NOMO-1 treated with dmso at 0.1 percent for 144 hours (cell line): ENCODE results near the gene TAF13.
"Not testable (repeated sequence)": the region's sequence is repeated elsewhere in the genome, so short reads cannot be mapped to it uniquely, and the experiment has no call there.

ENCODE experiments used
- DNase-seq: peaks from one replicate; lab custom pipeline; 2025; ENCODE audit not compliant: unreplicated experiment; lab: John Stamatoyannopoulos, UW

TAF13 gene

DNA sequence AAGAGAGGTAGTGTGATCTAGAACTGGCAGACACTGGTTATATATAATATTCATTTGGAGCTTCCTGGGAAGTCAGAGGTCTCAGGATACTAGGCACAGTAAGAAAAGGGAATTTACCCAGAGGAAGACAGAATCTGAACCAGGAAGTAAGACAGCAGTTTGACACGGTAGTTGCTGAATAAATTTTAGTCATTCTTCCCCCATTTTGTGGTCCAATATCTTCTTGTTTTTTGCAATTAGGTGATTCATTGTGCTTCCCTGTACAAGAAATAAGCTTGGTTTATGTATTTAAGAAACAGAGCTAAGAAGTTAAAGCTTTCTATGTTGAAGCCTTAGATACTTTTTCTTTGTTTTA, 16.0 kb upstream of the TAF13 start:
- peak; percentile 29 for DNase-seq

DNA sequence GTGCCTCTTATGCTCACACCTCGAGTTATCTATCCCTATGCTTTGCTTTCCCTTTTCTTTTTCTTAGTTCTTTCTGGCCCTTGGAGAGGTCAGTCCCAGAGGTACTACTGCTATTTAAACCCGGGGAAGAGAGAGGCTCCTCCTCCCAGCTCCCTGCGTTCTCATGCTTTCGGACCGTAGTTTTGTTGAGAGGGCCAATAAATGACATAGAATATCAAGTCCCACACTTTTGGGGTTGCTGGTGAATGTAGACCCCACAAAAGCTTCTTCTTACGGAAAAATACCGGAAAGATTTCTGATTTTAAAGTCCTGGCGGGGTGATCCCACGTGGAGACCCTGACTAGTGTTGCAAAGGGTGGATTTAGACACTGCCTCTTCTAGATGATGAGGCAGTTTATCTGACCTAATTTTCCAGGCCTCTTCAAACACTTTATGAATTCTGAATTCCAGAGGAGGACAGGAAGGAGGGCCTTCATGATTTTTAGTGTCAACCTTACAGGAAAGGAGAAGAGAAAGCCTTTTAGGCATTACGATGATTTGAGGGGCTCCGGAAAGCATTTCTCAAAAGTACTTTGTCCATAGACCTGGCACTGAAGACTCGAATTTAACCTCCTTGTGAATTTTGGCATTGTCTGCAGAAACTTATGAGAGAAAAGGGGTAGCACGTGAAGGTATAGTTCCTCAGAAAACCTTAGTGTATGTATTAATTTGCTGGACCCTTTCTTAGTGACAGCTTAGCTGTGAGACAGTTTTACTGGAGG, 15.5 kb upstream of the TAF13 start:
- DNase-seq: peak; percentile 56

DNA sequence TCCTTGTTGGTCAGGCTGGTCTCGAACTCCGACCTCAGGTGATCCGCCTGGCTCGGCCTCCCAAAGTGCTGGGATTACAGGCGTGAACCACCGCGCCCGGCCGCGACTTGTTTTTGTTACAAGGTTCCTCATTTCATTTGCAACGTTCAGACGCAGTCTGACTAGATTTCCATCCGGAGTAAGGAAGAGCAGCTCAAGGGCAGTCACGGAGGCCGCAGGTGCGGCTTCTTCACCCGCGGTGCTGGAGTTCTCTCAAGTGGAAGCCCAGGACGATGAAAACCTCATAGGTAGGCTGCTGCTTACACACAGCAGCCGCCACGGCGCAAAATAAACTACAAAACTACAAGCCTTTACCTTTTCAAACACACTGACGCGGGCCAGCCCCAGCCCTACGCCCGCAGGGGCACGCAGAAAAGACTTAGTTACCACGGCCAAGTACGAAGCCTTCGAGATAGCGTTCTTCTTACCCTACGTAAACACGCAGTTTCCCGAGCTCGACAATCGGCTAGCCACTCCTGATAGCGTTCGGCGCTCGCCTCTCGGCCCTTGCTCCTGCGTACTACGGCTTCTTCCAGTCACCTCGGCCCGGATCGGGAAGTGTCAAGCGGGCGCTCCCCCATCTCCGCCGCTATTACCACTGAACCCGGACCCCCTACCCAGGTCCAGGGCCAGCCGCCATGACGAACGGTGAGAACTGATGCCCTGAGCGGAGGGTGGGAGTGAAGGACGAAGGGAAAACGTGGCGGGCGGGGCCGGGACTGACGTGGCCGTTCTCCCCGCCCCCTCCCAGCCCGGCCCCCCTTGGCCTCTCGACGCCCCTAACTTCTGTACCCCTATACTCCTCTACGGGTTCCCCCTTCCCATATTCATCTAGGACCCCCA, 14.6 kb upstream of the TAF13 start, which contains the start of gene TMEM167B:
Gene TMEM167B (plus strand): TSS at position 569 of the 882 bp plus-strand sequence. CDS start 109 bp downstream, at position 678.
- peak; percentile 93 for DNase-seq

DNA sequence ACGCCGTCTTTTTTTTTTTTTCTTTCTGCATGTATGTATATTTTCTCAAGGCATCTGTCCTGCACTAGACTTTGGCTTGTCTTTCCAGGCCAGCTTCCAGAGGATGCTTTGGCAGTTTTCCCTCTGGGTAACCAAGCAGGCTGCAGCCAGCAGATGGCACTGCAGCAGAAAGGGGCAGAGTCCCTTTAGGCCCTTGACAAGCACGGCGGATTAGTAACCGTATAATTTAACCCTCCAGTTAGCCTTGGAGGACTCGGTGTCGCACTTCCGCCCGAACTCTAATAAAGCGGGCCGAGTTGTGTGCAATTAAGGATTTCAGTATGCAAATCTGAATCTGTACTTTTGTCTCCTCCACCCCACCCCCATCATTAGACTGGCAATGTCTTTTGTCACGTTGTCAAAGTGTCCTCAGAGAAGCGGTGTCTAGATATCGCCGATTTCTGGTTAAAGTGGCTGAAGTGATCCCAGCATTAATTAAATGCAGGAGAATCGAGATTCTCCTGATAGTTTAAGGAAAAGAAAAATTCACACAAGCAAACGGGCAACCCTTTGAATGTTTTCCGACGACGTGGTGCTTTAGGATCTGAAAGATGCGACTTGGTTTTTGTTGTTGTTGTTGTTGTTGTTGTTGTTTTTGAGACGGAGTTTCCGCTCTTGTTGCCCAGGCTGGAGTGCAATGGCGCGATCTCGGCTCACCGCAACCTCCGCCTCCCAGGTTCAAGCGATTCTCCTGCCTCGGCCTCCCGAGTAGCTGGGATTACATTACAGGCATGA, 13.6 kb upstream of the TAF13 start:
- no peak for DNase-seq

DNA sequence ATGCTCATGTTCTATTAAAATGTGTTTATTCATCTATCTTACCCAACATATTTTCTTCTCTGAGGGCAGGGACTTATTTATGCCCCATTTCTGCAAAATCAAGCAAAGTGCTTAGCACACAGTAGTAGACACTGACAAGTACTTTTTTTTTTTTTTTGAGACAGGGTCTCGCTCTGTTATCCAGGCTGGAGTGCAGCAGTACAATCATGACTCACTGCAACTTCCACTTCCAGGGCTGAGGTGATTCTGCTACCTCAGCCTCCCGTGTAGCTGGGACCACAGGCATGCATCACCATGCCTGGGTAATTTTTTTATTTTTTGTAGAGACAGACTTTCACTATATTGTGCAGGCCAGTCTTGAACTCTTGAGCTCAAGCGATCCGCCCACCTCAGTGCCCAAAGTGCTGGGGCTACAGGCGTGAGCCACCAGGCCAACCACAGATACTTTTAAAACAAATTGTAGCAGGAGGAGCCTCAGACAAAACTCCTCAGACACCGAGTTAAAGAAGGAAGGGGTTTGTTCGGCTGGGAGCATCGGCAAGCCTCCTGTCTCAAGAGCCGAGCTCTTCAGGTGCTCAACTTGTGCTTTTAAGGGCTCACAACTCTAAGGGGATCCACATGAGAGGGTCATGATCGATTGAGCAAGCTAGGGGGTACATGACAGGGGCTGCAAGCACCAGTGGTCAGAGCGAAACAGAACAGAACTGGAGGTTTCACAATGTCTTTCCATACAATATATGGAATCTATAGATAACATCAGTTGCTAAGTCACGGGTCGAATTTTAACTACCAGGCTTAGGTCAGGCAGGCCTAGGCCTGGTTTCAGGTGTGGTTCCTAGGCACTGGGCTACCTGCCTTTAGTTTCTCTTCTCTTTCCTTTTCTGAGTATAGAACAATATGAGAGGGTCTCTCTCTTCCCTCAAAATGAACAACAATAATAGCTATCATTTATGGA, 9.0 kb upstream of the TAF13 start:
- no peak for DNase-seq

DNA sequence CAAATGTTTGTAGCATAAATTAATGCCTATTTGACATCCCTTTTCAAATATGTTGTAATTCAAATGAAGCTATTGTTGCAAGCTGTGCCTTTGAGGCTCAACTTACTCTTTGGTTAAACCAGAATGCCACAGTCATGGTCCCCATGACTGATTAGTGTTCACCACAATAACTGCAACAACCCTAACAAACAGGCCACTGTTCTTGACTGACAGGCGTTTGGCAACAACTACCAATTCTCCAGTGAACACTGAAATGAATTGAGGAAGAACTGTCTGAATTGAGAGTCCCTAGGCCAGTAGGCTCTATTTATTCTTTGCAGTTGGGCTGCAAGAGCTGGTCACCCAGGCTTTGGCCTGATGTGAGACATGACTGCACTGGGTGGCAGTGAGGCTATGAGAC, 8.1 kb upstream of the TAF13 start:
- DNase-seq: no peak

DNA sequence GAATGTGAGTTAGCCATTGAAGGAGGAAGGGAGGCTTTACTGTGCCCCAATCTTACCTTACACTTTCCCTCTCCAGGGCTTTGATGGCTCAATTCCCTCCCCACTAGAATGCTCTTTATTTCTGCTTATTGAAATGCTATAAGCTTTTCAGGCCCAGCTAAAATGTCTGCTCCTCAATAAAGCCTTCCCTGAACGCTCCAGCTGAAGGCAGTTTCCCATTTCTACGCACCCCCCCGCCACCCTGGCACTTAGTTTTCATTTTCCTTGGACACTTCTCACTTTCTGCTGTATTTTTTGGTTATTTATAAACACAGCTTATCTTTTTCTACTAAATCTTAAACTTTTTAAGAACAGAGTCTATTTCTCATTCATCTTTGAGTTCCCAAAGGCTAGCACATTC, 7.7 kb upstream of the TAF13 start:
- no peak for DNase-seq

DNA sequence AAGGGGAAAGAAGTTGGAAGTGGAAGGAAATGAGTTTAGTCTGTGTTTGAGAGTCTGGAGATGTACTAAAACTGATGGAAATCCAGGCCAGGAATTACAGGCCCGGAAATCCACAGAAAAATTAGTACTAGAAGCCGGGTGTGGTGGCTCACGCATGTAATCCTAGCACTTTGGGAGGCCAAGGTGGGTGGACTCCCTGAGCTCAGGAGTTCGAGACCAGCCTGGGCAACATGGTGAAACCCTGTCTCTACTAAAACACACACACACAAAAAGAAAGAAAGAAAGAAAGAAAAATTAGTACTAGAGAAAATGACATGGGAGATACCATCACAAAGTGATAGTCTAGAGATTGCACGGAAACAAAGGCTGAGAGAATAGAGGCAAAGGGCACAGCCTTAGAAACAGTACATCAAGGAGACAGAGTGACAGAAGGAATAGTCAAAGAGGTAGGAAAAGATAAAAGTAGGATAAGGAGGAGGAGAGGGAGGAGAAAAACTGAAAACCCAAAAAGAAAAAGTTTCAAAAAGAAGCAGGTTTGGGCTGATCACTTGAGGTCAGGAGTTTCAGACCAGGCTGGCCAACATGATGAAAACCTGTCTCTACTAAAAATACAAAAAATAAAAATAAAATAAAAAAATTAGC, 4.8 kb upstream of the TAF13 start:
- DNase-seq: no peak

DNA sequence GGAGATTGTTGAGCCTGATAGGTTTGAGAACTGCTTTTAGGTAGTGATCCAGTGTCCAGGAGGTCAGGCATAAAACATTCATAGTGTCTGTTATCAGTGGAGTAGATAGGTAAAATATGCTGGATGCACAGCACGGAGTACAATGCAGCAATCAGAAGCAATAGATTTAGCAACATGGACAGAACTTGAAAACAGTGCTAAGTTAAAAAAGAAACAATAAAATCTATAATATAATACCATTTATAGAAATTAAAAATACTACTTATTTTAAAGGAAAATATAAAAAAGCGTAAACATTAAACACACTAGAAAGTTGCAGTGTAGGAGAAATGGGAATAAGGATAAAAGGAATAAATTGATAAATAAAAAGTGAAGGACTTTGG, 3.4 kb upstream of the TAF13 start:
- no peak for DNase-seq

DNA sequence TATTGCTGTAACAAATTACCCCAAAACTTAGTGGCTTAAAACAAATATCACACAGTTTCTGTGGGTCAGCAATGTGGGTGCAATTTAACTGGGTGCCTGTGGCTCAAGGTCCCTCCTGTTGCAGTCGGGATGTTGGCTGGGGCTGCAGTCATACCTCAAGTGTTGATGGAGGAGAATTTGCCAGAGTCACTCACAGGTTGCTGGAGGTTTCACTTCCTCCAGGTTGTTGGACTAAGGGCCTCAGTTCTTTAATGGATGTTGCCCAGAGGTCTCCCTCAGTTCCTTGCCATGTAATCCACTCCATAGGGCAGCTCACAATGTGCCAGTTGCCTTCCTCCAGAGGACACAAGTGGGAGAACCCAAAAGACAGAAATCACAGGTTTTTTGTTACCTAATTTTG, 2.5 kb upstream of the TAF13 start:
- peak; percentile 17 for DNase-seq

DNA sequence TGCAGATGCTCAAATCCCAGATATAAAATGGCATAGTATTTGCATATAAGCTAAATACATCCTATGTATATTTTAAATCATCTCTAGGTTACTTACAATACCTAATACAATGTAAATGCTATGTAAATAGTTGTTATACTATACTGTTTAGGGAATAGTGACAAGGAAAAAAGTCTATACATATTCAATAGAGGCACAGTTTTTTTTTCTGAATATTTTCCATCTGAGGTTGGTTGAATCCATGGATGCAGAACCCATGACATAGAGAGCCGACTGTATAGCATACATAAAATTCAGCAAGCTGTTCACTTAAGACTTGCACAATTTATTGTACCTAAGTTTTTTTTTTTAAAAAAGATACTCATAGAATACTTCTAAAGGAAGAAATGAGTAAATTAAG, 6.5 kb downstream of the TAF13 start:
- DNase-seq: no peak

DNA sequence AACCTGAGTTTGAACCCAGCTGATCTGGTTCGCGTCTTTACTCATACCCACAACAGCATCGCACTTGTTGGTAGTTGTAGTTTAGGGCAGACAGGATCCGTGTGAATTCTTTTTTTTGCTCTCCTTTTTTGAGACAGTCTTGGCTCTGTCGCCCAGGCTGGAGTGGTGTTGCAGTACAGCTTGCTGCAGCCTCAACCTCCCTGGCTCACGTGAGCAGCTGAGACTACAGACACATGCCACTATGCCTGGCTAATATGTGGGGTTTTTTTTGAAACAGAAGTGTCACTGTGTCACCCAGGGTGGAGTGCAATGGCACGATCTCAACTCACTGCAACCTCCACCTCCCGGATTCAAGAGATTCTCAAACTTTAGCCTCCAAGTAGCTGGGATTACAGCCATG, 7.9 kb downstream of the TAF13 start:
- DNase-seq: no peak

DNA sequence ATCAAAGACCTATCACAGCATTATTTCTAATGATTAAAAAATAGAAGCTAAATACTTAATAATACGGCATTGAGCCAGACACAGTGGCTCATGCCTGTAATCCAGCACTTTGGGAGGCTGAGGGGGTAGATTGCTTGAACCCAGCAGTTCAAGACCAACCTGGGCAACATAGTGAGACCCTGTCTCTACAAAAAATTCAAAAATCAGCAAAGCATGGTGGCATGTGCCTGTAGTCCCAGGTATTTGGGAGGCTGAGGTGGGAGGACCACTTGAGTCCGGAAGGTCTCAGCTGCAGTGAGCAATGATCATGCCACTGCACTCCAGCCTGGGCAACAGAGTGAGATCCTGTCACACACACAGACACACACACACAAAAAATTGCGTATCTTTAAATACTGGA, 10.7 kb downstream of the TAF13 start:
- DNase-seq: no peak

DNA sequence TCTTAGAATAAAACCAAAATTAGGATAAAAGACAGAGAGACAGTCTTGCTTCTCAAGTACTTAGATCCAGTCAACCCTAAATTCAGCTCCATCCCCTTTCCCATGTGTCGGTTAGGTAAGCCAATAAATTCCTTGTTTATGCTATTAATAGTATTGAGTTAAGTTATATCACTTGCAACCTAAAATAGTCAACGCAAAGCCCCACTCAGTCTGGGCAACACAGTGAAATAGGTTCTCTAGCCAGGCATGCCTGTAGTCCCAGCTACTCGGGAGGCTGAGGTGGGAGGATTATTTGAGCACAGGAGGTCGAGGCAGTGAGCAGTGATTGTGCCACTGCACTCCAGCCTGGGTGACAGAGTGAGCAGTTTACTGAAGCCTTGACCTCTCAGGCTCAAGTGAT, 14.6 kb downstream of the TAF13 start:
- DNase-seq: no peak

DNA sequence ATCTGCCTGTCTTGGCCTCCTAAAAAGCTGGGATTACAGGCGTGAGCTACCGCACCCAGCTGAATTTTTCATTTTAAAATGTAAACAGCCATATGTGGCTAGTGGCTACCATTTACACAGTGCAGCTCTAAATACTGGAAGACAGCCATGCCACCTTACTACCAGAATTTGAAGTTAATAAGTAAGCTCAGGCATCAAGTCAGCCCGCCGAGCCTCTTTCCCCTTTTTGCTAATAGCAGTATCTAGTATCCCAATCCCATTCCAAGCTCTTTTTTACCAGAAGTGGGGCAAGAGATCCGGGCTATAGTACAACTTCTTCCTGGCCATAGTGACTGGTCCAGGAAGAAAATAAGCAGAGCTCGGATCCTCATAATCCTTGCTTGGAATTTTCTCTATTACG, 15.1 kb downstream of the TAF13 start:
- no peak for DNase-seq

DNA sequence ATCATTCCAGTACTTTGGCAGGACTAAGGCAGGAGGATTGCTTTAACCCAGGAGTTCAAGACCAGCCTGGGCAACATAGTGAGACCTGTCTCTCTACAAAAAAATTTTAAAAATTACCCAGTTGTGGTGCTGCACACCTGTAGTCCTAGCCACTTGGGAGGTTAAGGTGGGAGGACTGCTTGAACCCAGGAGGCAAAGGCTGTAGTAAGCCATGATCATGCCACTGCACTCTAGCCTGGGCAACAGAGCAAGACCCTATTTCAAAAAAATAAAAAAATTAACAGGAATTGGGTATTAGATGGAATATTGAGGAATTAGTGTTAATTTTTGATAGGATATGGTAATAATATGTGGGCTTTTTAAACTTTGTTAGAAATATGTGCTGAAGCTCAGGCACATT, 16.8 kb downstream of the TAF13 start:
- no peak for DNase-seq

DNA sequence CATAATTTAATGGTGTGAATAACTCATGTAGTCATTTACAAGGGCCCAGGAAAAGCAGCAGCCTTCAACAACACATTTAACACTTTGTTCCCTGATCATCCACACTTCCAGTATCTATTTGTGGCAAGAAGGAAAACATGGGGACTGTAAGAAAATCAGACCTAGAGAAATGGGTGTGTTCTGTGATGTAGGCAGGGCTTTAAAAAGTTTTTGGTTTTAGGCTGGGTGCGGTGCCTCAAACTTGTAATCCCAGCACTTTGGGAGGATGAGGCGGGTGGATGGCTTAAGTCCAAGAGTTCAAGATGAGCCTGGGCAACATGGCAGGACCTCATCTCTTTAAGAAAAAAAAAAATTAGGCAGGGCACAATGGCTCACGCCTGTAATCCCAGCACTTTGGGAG, 19.7 kb downstream of the TAF13 start:
- no peak for DNase-seq

DNA sequence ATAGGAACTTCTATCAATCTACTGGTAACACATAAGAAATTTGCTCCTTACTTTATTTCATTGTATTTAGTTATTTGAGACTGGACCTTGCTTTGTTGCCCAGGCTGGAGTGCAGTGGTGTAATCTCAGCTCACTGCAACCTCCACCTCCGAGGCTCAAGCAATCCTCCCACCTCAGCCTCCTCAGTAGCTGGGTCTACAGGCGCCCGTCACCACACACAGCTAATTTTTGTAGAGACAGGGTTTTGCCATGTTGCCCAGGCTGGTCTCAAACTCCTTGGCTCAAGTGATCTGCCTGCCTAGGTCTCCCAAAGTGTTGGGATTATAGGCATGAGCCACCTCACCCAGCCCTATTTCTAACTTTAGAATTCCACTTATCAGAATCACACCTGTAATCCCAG, 23.7 kb downstream of the TAF13 start:
- DNase-seq: not testable (repeated sequence)

DNA sequence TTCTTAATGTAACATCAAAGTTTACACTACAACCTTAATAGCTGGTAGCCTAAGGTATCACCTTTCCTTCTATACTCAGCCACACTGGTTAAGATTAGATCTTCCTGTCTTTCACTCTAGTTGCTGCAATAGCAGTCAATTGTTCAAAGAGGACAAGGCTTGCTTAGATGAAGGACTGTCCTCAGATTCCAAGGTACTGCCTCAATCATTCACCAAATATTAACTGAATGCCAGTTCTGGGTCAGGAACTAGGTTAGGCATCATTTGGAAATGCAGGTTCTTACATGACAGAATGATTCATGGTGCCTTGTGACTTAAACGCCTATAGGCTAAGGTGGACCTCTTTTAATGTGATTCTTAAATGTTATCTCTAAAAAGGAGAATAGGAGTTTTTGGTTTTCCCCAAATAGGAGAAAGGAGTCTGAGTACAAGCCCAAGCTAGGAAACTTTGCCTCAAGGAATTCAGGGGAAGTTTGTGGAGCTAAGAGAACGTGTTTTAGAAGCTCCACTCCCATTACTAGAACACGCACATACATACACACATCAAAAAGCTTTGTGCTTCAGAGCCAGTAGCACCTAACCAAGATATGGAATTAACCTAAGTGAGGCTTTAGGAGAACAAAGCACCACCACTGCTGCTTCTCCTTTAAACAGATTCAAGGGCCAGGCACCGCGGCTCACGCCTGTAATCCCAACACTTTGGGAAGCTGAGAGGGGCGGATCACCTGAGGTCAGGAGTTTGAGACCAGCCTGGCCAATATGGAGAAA, 25.4 kb downstream of the TAF13 start:
- DNase-seq: no peak
